Stimulated activated naive CD8-positive, alpha-beta T cell treated with anti-CD3 and anti-CD28 coated beads, Interleukin-15, Interleukin-2, amounts not matched to agents 100 U/mL and 50 U/mL, for 24 hours (primary cell): ENCODE data around the gene NEB.
"Not testable (repeated sequence)": the region's sequence is repeated elsewhere in the genome, so short reads cannot be mapped to it uniquely, and the experiment has no call there.

Experiments
- ATAC-seq: fragments of 150-1000 bp; cut with Tn5 transposase; one replicate; pipeline ENCODE4 v1.10.0; 2021
- DNase-seq: peaks from one replicate; pipeline ENCODE4 v3.0.0; 2021

The NEB gene

DNA sequence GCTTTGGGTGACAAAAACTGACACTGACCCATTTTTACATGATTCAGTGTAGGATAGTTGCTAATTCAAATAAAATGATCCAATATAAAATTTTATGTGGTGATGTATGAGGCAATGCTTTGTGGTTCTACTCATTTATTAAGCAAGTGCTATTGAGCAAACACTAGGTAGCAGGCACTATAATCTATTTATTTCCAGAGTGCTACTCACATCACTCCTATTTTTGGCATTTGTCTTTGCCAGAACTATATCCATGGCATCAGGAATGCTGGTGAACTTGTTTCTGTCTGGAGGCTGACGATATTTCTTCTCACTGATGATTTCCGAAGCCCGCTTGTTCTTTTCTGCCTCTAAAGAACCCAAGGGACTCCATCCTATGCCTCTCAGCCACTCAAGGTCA, 84.3 kb downstream of the NEB start:
- DNase-seq (no peak), ATAC-seq (no peak)

DNA sequence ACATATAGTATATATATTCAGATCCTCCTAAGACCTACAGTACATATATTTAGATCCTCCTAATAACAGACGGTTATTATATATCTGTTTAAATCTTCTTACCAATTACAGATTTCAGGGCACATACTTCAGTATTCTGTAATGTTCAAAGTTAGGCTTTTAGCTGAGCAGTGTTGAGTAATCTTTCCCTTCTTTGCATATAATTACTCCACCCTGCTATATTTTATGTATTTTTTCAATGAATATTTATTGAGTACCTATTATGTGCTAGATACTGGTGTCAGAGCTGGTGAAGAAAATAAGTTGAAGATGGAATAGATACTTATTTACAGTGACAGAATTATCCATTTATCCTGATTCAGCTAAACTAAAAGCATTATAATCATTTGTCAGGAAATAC, 84.9 kb downstream of the NEB start:
- no peak for DNase-seq
- no peak for ATAC-seq

DNA sequence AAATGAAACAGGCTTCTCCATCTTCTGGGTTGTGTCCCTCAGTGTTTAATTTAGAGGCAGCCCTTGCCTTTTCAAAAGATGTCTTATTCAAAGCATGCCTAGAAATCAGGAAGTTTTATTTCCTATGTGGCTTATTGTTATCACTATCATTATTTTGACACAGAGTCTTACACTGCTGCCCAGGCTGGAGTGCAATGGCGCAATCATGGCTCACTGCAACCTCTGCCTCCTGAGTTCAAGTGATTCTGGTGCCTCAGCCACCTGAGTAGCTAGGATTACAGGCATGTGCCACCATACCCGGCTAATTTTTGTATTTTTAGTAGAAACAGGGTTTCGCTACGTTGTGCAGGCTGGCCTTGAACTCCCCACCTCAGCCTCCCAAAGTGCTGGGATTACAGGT, 87.8 kb downstream of the NEB start:
- DNase-seq, ATAC-seq: not testable (repeated sequence)

DNA sequence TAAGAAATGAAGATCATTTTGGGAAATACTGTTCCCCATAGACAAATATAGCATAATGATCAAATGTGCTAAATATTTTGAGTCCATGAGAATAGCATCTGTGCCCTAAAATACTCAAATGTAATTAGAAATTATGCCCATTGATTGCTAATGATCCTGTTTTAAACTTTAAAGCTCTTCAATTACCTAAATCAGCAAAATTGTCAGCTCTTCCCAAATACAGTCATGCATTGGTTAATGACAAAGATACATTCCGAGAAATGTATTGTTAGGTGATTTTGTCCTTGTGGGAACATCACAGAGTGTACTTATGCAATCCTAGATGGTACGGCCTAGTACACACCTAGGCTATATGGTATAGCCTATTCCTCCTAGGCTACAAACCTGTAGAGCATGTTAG, 89.7 kb downstream of the NEB start:
- DNase-seq (no peak), ATAC-seq (no peak)

DNA sequence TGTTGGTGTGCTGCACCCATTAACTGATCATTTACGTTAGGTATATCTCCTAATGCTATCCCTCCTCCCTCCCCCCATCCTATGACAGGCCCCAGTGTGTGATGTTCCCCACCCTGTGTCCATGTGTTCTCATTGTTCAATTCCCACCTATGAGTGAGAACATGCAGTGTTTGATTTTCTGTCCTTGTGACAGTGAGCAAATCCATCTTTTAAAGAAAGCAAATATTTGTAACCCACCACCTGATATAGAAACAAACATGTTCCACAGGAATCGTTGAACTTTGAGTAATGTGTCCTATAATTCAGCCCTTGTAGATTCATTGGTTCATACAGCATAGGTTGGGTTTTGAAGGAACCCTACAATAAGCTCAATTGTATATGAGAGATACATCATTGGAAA, 92.4 kb downstream of the NEB start:
- DNase-seq, ATAC-seq: not testable (repeated sequence)

DNA sequence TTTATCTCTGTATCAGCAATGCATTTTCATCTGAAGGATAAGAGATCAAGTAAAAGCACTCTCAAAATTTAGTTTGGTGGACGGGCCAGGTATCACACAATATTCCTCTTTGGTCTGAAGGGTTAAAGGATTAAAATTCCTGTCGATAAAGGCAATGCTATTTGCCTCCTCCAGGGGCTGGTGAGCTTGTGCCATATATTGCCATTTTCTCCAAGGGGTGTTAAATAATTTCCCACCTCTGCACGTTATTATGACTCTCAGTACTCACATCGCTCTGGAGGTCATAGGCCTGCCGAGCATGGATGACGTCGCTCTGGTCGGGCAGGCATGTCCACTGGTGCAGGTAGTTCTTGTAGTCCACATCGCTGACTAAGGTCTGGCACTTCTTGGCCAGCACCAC, 94.2 kb downstream of the NEB start:
- no peak for ATAC-seq
- no peak for DNase-seq

DNA sequence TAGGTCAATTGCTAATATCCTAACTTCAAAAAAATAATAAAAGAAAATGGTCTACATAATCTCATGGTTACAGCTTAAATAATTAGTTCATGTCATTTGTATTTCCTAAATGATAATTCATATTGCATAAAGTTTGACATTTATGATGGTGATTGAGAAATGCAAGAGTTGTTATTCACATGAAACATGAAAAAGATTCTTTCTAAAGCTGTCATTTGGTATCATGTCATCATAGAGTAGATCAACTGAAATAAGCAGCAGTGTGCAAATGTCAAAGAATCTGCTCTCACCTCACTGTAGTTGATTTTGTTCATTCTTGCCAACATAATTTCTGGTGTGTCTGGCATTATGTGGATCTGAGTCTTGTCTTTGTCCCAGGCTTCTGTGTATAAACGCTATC, 95.3 kb downstream of the NEB start:
- DNase-seq (no peak), ATAC-seq (no peak)

DNA sequence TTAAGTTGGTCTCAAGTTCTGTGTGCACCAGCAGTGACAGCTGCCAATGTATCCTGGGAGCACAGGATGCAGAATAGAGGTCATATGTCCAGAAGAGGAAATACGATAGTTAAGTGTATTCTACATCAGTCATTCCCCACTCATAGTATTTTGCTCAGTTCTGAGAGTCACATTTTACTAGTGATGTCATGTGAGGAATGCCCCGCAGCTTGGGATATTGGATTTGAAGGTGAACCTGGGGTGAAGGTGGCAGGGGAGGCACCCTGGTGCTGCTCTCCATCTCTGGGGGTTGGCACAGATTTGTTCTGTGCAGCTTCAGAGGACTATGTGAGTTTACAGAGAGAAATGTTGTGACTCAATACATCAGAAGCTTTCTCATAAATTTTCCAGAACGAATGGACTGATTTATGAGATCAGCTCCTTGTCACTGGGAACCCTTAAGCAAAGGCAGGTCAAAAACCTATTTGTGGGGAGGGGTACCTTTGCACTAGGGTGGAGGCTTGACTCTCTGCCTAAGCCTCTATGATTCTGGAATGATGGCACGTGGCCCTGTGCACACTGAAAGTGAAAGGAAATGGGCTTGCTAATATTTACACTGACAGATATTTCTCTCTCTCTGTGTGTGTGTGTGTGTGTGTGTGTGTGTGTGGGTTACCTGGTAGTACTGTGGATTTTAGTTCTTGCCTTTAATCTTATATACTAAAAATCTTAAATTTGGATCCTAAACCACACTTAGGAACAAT, 95.9 kb downstream of the NEB start:
- no peak for ATAC-seq
- DNase-seq = peak; percentile 10

DNA sequence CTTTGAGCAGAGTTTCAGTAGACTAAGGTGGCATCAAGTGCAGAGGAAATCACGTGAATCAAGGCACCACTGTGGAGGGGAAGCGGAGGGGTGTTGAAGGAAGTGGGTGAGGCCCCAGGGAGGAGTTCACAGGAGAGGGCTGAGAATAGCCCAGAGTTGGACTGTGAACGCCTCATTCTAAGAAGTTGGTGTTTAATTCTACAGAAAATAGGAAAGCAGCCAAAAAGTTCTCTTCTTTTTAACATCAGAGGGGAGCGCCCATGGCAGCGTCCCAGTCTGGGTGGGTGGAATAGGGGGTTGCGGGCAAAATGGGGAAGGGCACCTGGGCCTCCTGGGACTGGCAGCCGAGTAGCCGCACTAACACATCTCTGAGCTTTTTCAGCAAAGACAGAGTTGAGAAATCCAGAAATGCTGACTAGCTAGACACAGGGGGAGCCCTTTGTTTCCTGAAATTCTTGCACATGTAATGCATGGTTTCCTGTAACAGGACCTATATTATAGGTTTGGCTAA, 97.0 kb downstream of the NEB start:
- ATAC-seq (peak; percentile 97), DNase-seq (peak; percentile 58)

DNA sequence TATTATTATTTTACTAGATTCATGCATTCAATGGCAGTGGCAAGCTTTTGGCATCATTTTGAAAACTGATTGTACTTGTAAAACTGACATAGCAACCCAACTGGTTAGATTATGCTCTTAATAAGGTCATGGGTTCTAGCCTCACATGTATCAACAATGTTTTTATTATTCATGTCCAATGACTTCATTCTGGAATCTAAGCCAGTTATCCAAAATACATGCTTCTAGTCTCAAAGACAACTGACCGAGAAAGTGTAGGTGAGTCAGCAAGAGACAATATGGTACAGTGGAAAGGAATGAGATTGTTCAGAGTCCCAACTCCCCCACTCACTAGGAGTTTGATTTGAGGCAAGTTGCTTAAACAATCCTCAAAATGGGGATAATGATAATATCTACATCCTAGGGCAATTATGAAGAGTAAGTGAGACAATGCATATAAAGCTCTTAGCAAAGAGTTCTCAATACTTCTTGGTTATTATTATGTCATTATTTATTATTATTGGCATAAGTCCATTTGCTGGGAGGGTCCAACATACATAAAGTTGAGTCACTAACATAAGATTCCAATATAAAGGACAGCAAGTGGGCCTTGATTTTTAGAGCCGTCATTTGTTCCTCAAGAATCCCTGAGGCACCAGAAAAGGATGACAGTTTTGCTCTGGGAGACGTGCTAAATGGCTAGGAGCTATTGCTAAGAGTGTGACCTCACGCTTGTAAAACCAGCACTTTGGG, 99.4 kb downstream of the NEB start:
- ATAC-seq (no peak), DNase-seq (no peak)

DNA sequence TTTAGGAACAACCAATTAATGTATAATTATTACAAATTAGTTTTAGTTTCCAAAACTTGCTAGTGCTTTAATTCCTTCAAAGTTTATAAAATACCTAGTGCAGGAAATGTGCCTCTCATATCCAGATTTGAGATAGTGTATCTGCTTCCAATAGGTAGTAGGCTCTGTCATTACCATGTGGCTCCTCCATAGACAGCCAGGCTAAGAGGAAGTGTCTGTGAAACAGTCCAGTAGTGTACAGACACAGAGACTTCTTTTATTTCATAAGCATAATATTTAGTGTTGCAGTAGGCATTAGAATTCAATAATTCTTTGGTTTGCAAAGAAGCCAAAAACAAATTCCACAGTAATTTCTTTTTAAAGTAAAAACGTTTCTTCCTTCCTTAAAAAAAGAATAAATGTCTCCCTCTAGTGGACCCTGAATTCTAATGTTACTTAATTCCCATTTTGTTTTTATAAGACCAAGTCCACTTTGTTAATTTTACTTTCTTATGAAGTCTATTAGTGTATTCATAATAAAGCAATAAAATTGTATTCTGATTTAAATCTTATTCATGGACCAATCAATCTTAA, 101.2 kb downstream of the NEB start:
- ATAC-seq (no peak), DNase-seq (no peak)

DNA sequence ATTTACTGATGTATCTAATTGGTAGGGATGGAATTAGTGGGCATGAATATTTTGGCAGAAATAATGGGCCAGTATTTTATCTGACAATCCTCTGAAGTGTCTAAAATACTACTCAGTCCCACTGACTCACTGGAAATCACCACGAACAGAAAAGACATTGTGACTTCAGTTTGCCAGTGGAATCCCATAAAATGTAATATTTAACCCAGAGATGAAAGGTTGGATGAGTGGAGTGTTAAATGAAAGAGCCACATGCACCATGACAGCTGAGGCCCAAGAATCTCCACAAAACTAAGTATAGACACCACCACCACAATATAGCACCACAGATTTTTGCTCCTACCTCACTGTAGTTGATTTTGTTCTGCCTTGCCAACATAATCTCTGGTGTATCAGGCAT, 103.9 kb downstream of the NEB start:
- no peak for ATAC-seq
- no peak for DNase-seq

DNA sequence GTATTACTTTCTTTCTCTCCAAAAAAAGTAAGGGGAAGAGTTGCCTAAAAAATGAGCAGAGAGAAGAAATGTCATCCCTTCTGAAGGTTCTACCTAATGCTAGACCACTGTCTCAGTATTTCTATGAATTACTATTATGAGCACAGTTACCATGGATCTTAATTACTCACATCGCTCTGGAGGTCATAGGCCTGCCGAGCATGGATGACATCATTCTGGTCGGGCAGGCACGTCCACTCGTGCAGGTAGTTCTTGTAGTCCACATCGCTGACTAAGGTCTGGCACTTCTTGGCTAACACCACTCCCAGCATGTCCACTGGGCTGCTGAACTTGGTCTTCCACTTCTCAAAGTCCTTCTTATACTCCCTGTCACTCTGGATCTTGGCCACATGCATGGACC, 106.9 kb downstream of the NEB start:
- no peak for DNase-seq

DNA sequence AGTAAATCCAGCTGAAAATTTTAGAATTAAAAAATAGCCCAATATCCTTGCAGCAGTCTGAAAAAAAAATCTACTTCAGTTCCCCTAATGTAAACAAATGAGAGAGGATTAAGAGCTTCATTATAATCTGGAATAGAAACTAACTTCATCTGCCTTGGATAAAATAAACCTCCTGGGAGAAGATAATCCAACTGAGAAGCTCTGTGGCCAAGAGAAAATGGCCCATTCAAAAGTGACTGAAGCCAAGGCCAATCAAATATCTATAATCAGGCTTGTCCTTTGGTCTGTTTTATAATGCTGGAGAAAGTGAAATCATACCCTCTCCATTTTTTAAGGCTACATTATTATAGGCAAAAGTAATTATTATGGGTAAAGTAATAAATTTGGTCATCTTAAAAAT, 110.0 kb downstream of the NEB start:
- ATAC-seq = no peak

More for the DNA sequence above, 106.9 kb downstream of the NEB start:
- ATAC-seq = no peak

DNA sequence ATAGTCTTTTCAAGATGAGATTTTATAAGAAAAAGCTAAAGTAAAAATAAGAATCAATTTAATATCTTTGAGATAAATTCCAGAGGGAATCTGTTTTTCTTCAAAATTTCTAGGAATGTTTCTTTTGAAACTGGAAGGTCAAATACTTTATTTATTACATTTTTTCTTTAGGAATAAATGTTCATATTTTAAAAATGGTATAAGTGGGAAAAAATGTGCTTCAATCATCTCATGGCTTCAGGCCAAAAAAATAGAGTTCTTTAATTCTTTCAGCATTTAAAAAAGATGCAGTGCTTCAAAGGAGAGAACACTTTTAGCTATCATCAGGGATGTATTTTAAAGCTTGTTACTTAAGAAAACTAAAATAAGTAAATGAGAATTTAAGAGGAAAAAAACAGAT, 110.6 kb downstream of the NEB start:
- ATAC-seq (no peak), DNase-seq (no peak)

More for the DNA sequence above, 110.0 kb downstream of the NEB start:
- no peak for DNase-seq

DNA sequence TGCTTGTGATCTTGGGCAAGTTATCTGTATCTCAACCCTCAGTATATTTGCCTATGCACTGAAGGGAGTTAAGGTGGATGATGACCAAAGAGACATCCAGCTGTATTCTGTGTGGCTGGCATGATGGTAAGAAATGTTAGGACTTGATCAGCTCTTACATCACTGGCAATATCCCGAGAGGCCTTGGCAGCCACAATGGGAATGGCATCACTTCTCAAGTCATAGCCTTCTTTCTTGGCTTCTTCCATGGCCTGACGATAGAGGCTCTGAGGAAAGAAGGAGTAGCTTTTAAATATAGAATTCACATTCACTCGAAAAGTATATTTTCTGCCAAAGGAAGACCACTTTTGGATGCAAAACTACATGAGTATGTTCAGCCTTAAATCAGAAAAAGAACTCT, 113.5 kb downstream of the NEB start:
- DNase-seq (no peak), ATAC-seq (no peak)

DNA sequence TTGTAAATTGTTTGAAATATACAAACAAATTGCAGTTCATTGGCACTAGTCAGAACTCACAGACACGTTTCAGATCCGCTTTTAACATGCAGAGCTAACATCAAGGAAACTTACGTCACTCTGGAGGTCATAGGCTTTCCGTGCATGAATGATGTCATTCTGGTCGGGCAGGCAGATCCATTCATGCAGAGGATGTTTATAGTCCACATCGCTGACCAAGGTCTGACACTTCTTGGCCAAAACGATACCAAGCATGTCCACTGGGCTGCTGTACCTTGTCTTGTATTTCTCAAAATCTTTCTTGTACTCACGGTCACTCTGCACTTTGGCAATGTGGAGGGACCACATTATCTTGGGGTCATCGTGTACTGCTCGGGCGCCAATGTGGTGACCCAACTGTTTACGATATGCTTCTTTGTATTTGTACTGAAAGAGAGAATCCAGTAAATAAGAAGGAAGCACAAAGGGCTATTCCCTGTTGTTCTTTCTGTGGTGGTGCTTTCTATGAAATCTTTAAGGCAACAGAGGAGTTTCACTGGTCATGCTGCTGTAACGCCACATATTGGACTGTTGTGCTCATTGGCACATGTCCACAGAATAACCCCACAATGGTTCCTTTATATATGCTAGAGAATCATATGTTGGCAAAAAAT, 114.8 kb downstream of the NEB start:
- ATAC-seq (no peak), DNase-seq (no peak)

DNA sequence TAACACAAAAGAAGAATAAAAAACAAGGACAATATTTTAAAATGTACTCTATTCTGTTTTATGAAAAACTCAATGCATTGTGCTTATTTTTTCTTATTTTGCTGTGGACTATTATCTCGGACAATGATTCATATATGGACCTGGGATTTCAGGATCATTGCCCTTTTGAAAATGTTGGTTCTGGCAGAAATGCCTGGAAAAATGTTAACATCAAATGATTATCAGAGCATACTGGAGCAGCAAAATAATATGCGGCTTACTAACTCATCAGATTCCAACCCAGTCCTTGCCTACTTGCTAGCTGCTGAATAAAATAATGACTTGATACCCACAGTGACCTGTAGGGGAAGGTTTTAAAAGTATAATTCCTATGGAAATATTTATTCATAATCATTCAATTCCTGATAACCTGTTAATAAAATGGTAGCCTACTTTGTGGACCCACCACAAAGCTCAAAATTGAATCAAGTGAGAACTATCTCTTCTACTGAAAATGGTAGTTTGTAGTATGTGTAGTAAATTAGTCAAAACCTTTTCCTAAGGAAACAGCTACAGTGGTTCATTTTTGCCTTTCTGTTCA, 117.4 kb downstream of the NEB start:
- ATAC-seq = no peak
- no peak for DNase-seq

DNA sequence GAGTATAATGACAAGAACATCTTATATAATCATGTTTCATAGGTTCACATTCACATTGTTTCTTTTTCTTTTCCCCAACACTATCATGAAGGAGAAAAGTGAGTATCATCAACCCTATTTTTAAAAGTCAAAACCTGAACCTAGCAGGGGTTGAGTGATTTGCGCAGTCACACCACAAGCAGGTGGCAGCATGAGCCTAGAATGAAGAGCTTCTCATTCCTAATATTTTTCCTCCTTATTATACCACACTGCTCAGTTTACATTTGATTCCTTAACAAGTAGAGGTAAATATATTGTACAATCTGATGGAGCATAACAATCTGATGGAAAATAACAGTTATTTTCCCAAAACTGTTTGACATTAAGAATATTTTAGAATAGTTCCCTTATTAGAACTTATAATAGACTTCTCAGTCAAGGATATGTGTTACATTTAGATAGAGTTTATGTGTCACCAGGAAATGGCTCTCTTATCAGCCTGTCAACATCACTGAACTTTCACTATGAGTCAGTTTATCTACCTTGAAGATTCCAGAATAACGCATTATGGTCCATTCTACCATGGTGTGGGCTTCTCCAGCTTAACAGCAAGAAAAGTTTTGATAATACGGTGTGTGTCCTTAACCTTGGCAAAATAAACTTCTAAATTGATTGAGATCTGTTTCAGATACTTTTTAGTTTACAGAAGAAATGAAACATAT, 119.5 kb downstream of the NEB start:
- no peak for DNase-seq
- peak; percentile 66 for ATAC-seq

DNA sequence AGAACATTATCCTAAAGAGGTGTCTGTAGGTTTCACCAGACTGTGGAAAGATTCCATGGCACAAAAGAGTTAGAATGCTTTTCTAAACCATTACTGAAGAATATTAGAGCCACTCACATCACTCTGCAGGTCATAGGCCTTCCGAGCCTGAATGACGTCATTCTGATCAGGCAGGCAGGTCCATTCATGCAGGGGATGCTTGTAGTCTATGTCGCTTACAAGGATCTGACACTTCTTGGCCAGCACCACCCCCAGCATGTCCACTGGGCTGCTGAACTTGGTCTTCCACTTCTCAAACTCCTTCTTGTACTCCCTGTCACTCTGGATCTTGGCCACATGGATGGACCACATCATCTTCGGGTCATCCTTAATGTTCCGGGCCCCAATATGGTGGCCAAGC, 120.1 kb downstream of the NEB start:
- DNase-seq = no peak
- ATAC-seq = no peak

DNA sequence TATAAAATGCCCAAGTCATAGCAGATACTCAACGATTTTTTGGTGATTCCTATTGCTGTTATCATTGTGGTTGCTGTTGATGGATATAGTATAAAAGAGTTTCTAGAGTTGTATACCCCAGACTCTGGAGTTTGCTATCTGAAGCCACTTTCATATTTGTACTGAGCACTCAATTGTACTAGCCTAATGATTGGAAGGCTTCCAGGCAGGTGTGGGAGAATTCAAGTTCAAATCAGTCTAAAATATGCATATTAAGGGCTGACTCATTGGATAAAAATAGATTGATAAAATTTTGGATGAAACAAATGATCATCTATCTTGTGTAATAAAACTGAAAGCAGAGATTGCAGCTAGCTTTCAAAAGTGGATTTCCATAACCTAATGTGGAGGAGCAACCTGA, 122.9 kb downstream of the NEB start:
- DNase-seq (no peak), ATAC-seq (no peak)

DNA sequence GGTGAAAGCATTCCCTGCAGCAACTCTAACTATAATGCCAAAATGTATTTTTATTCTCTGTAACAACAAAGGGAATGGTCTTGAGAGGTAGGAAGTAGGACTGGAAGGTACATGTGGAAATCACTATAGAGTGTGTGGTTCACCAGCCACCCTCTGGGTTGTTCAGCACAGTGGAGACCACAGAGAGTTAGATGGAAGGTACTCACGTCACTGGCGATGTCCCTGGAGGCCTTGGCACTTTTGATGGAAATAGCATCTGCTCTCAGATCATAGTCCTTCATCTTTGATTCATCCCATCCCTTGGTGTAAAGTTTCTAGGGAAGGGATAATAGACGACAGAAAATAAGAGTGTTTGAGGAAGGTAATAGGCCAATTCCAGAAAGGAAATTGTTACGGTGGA, 124.0 kb downstream of the NEB start:
- DNase-seq (no peak), ATAC-seq (no peak)
